Activated CD4-positive, CD25-positive, alpha-beta regulatory T cell treated with anti-CD3 and anti-CD28 coated beads, Interleukin-2, amount 50 U/mL, for 24 hours (primary cell): ENCODE results near the gene UPF3A.
"Not testable (repeated sequence)": the region's sequence is repeated elsewhere in the genome, so short reads cannot be mapped to it uniquely, and the experiment has no call there.

Source experiments
- ATAC-seq, 2 donors: fragments of 150-1000 bp; cut with Tn5 transposase; one replicate each; pipeline ENCODE4 v1.10.0; 2021; ENCODE audit warnings: mild to moderate bottlenecking in 1 of 2, moderate library complexity in 1 of 2

The UPF3A gene

DNA sequence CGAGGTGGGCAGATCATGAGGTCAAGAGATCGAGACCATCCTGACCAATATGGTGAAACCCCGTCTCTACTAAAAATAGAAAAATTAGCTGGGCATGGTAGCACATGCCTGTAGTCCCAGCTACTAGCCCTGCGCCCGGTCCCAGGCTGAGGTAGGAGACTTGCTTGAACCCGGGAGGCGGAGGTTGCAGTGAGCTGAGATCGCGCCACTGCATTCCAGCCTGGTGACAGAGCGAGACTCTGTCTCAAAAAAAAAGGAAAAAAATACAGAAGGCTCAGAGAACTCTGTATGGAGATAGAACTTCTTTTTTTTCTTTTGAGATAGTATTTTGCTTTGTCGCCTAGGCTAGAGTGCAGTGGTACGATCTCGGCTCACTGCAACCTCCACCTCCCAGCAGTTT, 17.1 kb upstream of the UPF3A start:
- ATAC-seq: not testable (repeated sequence)

DNA sequence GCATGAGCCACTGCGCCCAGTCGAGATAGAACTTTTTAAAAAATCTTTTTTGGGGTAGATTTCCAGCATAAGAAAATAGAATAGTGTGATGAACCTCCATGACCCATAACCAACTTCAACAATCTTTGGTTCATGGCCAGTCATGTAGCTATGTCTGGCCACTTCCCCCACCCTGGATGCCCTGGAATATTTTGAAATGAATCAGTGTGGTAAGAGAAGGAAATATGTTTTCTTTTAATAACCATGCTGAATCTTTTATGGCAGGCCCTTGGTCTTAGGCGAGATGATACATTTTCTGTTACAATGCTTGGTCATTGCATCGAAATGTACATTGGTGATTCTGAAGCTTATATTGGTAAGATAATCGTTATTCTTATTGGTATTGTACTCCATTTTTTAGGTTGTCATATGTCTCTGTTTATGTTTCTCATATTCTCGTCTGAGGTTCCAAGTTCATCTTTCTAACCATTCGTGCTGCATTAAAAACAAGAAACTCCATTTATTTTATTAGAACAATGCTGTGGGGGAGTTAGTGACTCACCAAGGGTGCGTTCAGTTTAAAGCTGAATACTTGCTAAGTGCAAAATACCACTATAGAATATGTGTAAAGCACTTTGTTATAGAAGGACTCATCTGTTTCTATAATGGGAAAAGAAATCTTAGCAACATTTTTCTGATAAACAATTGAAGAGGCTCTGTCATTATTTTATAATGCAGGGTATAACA, 16.4 kb upstream of the UPF3A start:
- no peak for ATAC-seq

- no peak for ATAC-seq
These were observed 15.2 kb upstream of the UPF3A start for GRCh38 chr13:114266241-114266640.

DNA sequence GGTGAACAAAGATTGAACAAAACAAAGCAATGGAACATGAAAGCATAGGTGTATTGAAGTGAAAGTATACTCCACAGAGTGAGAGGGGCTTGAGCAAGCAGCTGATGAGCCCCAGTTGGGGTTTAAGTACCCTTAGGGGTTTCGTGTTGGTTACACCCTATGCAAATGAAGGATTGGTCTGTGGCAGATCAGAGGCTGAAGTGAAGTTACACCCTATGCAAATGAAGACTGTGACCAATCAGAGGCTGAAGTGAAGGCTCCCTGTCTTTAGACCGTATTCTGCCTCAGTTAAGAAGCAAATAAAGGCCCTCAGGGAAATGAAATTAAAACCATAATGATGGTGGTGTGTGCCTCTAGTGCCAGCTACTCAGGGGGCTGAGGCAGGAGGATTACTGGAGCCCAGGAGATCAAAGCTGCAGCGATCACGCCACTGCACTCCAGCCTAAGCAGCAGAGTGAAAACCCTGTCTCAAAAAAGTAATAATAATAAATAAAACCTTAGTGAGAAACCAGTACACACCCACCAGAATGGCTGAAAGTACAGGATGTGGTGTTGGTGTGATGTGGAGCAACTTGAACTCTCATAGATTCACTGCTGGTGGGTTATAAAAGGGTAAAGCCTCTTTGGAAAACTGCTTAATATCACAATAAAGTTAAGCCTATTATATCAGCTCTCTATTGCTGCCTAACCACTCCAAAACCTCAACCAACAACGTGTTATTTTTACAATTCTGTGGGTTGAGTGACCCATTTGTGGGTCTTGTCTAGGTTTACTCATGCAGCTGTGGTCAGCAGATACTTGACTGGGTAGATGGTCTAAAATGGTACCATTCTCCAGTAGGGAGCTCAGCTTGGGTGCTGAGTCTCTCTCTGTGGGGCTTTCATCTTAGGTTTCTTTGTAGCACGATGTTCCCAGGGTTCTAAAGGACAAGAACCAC, 12.8 kb upstream of the UPF3A start:
- peak in 1 of 2 donors; percentile 39 for ATAC-seq

GRCh38 chr13:114269281-114269770, 12.1 kb upstream of the UPF3A start:
- ATAC-seq: peak; percentile 56 to 63

DNA sequence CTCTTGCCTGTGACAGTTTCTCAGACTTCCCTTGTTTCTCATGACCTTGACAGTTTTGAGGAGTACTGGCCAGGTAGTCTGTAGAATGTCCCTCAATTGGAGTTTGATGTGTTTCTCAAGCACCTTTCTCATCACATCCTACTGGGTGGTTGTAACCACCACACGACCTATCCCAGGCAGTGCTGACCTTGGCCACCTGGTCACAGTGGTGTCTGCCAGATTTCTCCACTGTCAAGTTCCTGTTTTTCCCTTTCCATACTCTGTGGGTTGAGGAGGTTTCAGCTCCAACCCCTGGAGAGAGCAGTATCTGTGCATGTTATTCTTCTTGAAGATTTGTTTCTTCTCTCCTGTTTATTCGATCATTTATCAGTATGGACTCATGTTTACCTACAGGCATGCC, 8.4 kb upstream of the UPF3A start:
- no peak for ATAC-seq

DNA sequence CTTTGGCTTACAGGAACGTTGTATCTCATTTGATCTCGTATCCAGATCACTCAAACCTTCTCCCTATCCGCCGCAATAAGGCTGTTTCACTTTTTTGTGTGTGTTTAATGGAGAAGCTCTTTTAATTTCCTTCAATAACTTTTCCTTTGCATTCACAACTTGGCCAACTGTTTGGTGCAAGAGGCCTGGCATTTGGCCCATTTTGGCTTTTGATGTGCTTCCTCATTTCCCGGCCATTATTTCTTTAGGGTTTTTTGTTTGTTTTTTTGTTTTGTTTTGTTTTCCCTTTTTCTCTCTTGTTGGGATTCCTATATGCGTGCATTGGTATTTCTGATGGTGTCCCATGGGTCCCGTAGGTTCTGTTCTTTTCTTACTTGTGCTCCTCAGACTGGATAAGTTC, 6.1 kb upstream of the UPF3A start:
- ATAC-seq: no peak

DNA sequence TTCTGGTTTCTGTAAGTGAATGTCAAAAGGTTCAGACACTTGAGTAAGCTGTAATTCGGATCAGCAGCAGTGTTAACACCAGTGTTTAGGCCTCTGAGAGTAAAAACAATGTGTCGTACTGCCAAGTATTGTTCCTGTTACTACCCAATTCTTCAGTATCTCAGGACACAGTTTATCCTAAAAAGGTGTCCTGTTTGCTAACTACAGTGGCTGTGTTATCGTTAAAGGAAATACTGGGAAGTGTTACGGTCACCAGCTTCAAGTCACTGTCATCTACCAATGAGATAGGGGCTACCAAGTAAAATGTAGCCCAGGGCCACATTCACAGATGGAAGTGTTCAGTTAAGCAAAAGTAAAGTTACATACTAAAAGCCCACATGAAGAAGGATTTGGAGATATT, 2.3 kb upstream of the UPF3A start:
- no peak for ATAC-seq

- ATAC-seq: no peak
These were observed 1.5 kb upstream of the UPF3A start for GRCh38 chr13:114279758-114280355.

- ATAC-seq: peak; percentile 71 to 74
These were observed 755 bp downstream of the UPF3A start for GRCh38 chr13:114282041-114282670.

GRCh38 chr13:114283576-114283975, 2.2 kb downstream of the UPF3A start:
- no peak for ATAC-seq

GRCh38 chr13:114284680-114285079, 3.3 kb downstream of the UPF3A start:
- ATAC-seq: no peak

DNA sequence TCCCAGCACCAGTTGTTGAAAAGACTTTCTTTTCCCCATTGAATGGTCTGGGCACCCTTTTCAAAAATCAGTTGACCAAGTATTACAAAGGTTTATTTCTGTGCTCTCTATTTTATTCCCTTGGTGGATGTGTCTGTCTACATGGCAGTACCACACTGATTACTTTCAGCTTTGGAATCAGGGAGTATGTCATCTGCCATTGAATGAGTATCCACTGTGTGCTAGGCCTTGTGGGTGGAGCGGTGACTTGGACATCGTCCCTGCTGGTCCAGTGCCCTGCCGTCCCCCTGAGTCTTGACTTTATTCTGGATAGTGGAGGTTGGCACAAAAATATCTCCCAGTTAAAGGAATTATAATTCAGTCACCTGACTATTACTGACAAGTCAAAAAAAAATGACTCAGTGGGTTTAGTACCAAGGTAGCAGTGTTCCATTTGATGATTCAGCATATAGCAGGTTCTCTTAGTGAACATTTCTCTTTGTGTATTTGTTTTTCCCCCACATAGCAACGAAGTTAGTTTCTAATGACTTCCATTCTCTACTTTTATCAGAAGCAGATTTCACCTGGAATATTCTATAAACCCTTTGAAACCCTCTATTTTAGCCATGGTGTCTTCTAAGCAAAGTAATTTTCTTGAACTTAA, 3.9 kb downstream of the UPF3A start:
- no peak for ATAC-seq

DNA sequence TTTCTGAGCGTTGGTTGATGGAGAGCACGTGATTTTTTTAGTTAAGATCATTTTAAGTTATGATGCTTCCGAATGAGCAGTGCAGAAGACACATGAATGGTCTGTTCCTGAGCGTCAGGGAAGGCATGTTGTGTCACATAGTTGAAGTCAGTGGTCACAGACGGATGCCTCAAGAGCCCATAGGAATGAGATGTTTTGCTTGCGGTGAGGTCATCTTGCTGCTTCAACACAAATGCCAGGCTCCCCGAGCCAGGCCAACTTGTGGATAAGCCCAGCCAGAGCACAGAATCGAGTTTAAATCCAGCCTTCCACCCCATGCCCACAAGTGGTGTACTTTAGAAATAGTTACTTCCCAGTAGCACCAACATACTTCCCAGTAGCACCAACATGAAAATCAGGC, 5.4 kb downstream of the UPF3A start:
- no peak for ATAC-seq

DNA sequence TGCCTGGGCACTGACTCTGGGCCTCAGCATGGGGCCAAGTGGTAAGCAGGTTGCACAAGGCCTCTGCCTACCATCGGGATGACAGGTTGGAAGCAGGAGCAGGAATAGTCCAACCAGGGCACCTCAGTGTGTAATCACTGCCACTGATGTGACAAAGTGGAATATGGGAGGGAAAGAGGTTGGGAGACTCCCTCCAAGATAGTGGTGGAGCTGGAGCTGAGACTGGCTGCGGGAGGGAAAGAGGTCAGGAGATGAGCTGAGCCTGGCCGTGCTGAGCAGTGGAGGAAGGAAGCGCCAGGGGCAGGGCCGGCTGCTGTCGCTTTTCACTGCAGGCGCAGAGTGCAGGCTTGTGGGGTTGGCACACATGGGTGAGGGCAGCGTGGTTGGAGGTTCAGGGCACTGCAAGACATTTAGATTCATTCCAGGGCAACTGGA, 6.8 kb downstream of the UPF3A start:
- ATAC-seq: no peak

DNA sequence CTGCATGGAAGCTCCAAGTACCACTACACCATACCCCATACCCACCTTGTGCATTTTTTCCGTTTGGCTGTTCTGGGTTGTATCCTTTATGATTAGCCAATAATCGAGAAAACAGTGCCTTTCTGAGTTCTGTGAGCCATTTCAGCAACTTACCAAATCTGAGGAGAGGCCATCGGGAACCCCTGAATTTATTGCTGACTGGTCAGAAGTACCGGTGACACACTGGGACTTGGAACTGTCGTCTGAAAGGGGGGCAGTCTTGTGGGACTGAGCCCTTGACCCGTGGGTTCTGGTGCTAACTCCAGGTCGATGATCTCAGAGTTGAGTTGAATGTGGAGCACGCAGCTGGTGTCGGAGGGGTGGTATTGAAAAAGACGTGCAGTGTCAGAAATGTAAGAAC, 15.0 kb downstream of the UPF3A start:
- no peak for ATAC-seq

DNA sequence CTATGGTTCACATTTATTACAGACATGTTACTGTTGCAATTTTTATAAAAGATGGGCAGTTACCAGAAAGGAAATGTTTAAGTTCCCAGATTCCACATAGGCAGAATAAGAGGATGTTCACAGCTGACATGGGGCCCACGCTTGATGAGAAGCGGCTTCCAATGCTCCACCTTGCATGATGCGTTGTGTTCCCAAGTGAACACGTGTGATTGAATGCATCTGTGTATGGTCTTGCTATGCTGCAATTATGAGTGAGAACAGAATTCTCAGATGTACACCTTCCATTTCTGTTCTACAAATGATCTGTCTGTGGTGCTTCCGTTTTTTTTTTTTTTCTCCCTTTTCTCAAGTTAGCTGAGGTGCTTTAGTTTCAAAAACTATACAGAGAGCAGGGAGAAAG, 15.5 kb downstream of the UPF3A start:
- no peak for ATAC-seq

GRCh38 chr13:114298866-114299265, 17.5 kb downstream of the UPF3A start:
- ATAC-seq: no peak

GRCh38 chr13:114299604-114300305, 18.4 kb downstream of the UPF3A start:
- no peak for ATAC-seq

DNA sequence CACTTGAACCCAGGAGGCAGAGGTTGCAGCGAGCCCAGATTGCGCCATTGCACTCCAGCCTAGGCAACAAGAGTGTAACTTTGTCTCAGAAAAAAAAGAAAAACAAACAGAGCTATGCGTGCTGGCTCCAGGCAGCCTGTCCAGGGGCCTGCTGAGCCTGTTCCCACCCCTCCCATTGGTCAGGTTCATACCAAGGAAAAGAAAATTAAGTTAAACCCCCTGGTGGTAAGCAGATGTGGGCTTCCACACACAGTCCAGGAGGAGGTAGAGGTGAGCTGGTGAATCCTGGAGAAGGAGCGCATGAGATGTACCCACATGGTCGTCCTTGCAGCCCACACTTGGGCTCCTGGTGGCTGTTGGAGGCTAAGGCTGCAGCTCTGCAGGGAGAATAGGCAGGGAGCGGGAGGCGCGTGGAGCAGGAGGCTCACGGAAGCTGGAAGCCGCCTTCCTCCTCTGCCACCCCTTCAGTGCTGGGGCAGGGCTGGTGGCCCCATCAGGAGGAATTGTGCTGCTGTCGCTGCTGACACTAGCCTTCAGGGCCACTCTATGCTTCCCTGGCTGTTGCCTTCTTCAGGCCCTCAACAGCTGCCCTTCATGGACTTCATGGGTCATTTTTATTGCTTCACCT, 22.4 kb downstream of the UPF3A start:
- ATAC-seq: no peak

- no peak for ATAC-seq
These were observed 23.1 kb downstream of the UPF3A start for GRCh38 chr13:114304346-114305034.
